ENCODE results near the gene CDH26. TPM values are rescaled to one million over a fixed set of nuclear protein-coding genes. Genes with fewer than 3 reads are reported as not detected.

Gene CDH26
- total and polyA plus RNA-seq, 7 experiments from 2014 or later = 0.09 to 6.6 (median 2.4) TPM; not detected in 1

Other genes starting within 250 kb of the CDH26 start
- 1 to 10 TPM; 2.5 to 7.8 (median 3.8) TPM for gene SYCP2, start 24.8 kb upstream of the CDH26 start, total RNA-seq
- under 1 TPM; 0.47 to 0.76 TPM for gene SYCP2, start 24.8 kb upstream of the CDH26 start, polyA plus RNA-seq
- gene PPP1R3D, start 18.1 kb upstream of the CDH26 start, total RNA-seq = 10 to 100 TPM in 2 of 5 experiments, 1 to 10 TPM in 3; 4.1 to 11.8 (median 7.5) TPM
- 1 to 10 TPM; 1.6 to 1.7 TPM for gene PPP1R3D, start 18.1 kb upstream of the CDH26 start, polyA plus RNA-seq
- 10 to 100 TPM; 19.3 to 47.4 (median 32.6) TPM for gene FAM217B, start 18.0 kb upstream of the CDH26 start, total RNA-seq
- 10 to 100 TPM; 20.4 to 28.0 TPM for gene FAM217B, start 18.0 kb upstream of the CDH26 start, polyA plus RNA-seq

Measured in naive thymus-derived CD4-positive, alpha-beta T cell (primary cell).